DOHH2 (cell line): ENCODE measurements around the gene GTSE1.
A peak's percentile ranks its signal among the peaks of the same experiment; 100 is the strongest.

Experiments used
- H3F3A ChIP-seq: fragments of 200-600 bp; sonication (generic), shearing (Covaris generic); 2 replicates; pipeline ENCODE4 v1.6.0; 2016; ENCODE audit warnings: antibody characterized with exemption, mild to moderate bottlenecking; ENCODE audit not compliant: control insufficient read depth, insufficient read depth
- H3K27ac ChIP-seq: fragments of 200-600 bp; sonication (generic); 2 replicates; pipeline ENCODE4 v1.5.1; 2014; ENCODE audit warnings: low read depth, mild to moderate bottlenecking, low read length, moderate library complexity
- H3K27me3 ChIP-seq: fragments of 200-600 bp; sonication (generic); 2 replicates; pipeline ENCODE4 v1.6.1; 2014; ENCODE audit warnings: mild to moderate bottlenecking, low read length, mixed read lengths; ENCODE audit not compliant: control insufficient read depth
- H3K36me3 ChIP-seq: fragments of 200-600 bp; sonication (generic); 2 replicates; pipeline ENCODE4 v1.6.1; 2014; ENCODE audit warnings: mild to moderate bottlenecking, low read length, moderate library complexity, mixed read lengths; ENCODE audit not compliant: control insufficient read depth
- H3K4me1 ChIP-seq: fragments of 200-600 bp; sonication (generic); 2 replicates; pipeline ENCODE4 v1.6.1; 2014; ENCODE audit warnings: mild to moderate bottlenecking, low read length, mixed read lengths; ENCODE audit not compliant: control insufficient read depth
- H3K4me2 ChIP-seq: fragments of 200-600 bp; sonication (generic); 2 replicates; pipeline ENCODE4 v1.6.0; 2014; ENCODE audit warnings: mild to moderate bottlenecking, low read length, moderate library complexity
- H3K4me3 ChIP-seq: fragments of 200-600 bp; sonication (generic); 2 replicates; pipeline ENCODE4 v1.5.1; 2014; ENCODE audit warnings: mild to moderate bottlenecking, low read length, mixed read lengths
- H3K79me2 ChIP-seq: fragments of 200-600 bp; sonication (generic); 2 replicates; pipeline ENCODE4 v1.6.1; 2014; ENCODE audit warnings: mild to moderate bottlenecking, low read length, mixed read lengths; ENCODE audit not compliant: control insufficient read depth
- H3K9me2 ChIP-seq: fragments of 200-600 bp; sonication (generic); replicated peaks from 2 replicates; pipeline ENCODE4 v1.6.1; 2014; ENCODE audit warnings: mild to moderate bottlenecking, low read length, mixed read lengths; ENCODE audit not compliant: control insufficient read depth
- H3K9me3 ChIP-seq: fragments of 200-600 bp; sonication (generic); 2 replicates; pipeline ENCODE4 v1.6.1; 2014; ENCODE audit warnings: antibody characterized with exemption, low read length, mixed read lengths; ENCODE audit not compliant: control insufficient read depth, insufficient read depth
- H4K20me1 ChIP-seq: fragments of 200-600 bp; sonication (generic); 2 replicates; pipeline ENCODE4 v1.6.0; 2014; ENCODE audit warnings: low read depth, mild to moderate bottlenecking, antibody characterized with exemption, low read length, moderate library complexity; ENCODE audit not compliant: control insufficient read depth, insufficient read depth
- CTCF ChIP-seq: fragments of 200-600 bp; sonication (generic); IDR thresholded peaks from one replicate; pipeline ENCODE4 v1.5.1; 2014; ENCODE audit warnings: antibody characterized with exemption, mild to moderate bottlenecking, low read depth, low read length; ENCODE audit not compliant: poor library complexity, severe bottlenecking
- EZH2phosphoT487 ChIP-seq: fragments of 200-600 bp; sonication (generic); IDR thresholded peaks from 2 replicates; pipeline ENCODE4 v1.6.1; 2017; ENCODE audit warnings: borderline replicate concordance, mild to moderate bottlenecking, antibody characterized with exemption, low read length, moderate library complexity, mixed read lengths

Gene GTSE1

GRCh38 chr22:46297151-46297812 lies 612 bp downstream of the GTSE1 start:
- Histone ChIP-seq H3K9me3 (no peaks in the 10 kb centered on the region), H4K20me1 (no peaks in the 10 kb centered on the region), H3K36me3 (peaks cover 45% of the 10 kb centered on the region), H3K4me1 (peaks cover 54% of the 10 kb centered on the region), H3K27me3 (no peaks in the 10 kb centered on the region), H3K79me2 (peaks cover 63% of the 10 kb centered on the region), H3K4me2 (peak overlapping the region; percentile 97), H3K4me3 (peak overlapping the region; percentile 96), H3K27ac (peak overlapping the region; percentile 75), H3F3A (peaks cover 6% of the 10 kb centered on the region), H3K9me2 (no peaks in the 10 kb centered on the region)
- no peak for TF ChIP-seq CTCF

GRCh38 chr22:46299101-46299500 lies 2.4 kb downstream of the GTSE1 start:
- Histone ChIP-seq H3K79me2 (peaks cover 81% of the 10 kb centered on the region), H3K4me3 (peak overlapping the region; percentile 30; the same call in 1 of the 2 replicates), H3K9me3 (no peaks in the 10 kb centered on the region), H3K27ac (no peak overlapping the region), H3K36me3 (peaks cover 60% of the 10 kb centered on the region), H4K20me1 (peaks cover 6% of the 10 kb centered on the region; the same call in 1 of the 2 replicates), H3F3A (peaks cover 3% of the 10 kb centered on the region; the same call in 1 of the 2 replicates), H3K4me2 (peak overlapping the region; percentile 97; the same call in 1 of the 2 replicates), H3K4me1 (peaks cover 36% of the 10 kb centered on the region), H3K9me2 (no peaks in the 10 kb centered on the region), H3K27me3 (no peaks in the 10 kb centered on the region)
- no peak for TF ChIP-seq EZH2phosphoT487
- TF ChIP-seq CTCF, result no peak

- H3K79me2 ChIP-seq, result peaks cover 92% of the 10 kb centered on the region
- no peak overlapping the region for H3K4me2 ChIP-seq
- H3F3A ChIP-seq, result no peaks in the 10 kb centered on the region
- no peak overlapping the region for H3K27ac ChIP-seq
- TF ChIP-seq CTCF (no peak), EZH2phosphoT487 (no peak)
- no peaks in the 10 kb centered on the region for H3K27me3 ChIP-seq
- H3K9me3 ChIP-seq, result no peaks in the 10 kb centered on the region
- H3K36me3 ChIP-seq, result peaks cover 70% of the 10 kb centered on the region
- peaks cover 7% of the 10 kb centered on the region; the same call in 1 of the 2 replicates for H4K20me1 ChIP-seq
- peaks cover 23% of the 10 kb centered on the region for H3K4me1 ChIP-seq
- no peaks in the 10 kb centered on the region for H3K9me2 ChIP-seq
- no peak overlapping the region for H3K4me3 ChIP-seq
Observed at GRCh38 chr22:46300491-46300890, 3.8 kb downstream of the GTSE1 start.
